T-cell (primary cell): ENCODE results near the gene SCGB1D2. TPM values are rescaled to one million over a fixed set of nuclear protein-coding genes. Genes with fewer than 3 reads are reported as not detected.

ENCODE experiments used
- ATAC-seq, 4 experiments: fragments of 200-7000 bp in 3 of 4; fragments of 150-1000 bp in 1 of 4; cut with Tn5 transposase; replicated peaks in 1 of 4; 1 replicate in 3 of 4; 2 replicates in 1 of 4; pipeline ENCODE4 v1.10.0; 2021; ENCODE audit warnings: moderate library complexity in 3 of 4, mild to moderate bottlenecking in 2 of 4, moderate number of reproducible peaks in 1 of 4
- CTCF ChIA-PET, 2 donors: fragments of 300-600 bp; sonication (Branson Sonifier 250); formaldehyde crosslinking; loops; one replicate each; lab custom pipeline; 2022; ENCODE audit warnings: antibody characterized with exemption in 2 of 2; lab: Charles Lee
- POLR2A ChIA-PET, 2 donors: fragments of 300-600 bp; sonication (Branson Sonifier 250); formaldehyde crosslinking; loops; one replicate each; lab custom pipeline; 2022; ENCODE audit warnings: antibody characterized with exemption in 2 of 2; lab: Charles Lee
- DNase-seq, 35 experiments: peaks; one replicate each; pipeline versions ENCODE4 v3.0.0 to v3.0.0-alpha.2; 2013 to 2023
- H3K27ac ChIP-seq: one replicate; pipeline ENCODE4 v1.5.1; 2013; ENCODE audit warnings: low read length
- H3K27me3 ChIP-seq, 2 experiments: replicated peaks in 1 of 2; 1 replicate in 1 of 2; 2 replicates in 1 of 2; pipeline versions ENCODE4 v1.6.1 to v1.7.0; 2013; ENCODE audit warnings: low read length in 1 of 2, mixed read lengths in 1 of 2; ENCODE audit not compliant: control insufficient read depth in 2 of 2, insufficient read depth in 2 of 2; ENCODE audit errors: extremely low read depth in 1 of 2
- H3K36me3 ChIP-seq, 2 donors: 1 replicate in 1 of 2; 2 replicates in 1 of 2; pipeline versions ENCODE4 v1.6.1 to v1.7.0; 2013; ENCODE audit warnings: low read length in 1 of 2; ENCODE audit not compliant: control insufficient read depth in 2 of 2, insufficient read depth in 1 of 2; ENCODE audit errors: extremely low read depth in 1 of 2
- H3K4me1 ChIP-seq, 2 experiments: 1 replicate in 1 of 2; 2 replicates in 1 of 2; pipeline versions ENCODE4 v1.6.1 to v1.7.0; 2013; ENCODE audit warnings: low read length in 2 of 2, mixed read lengths in 1 of 2; ENCODE audit not compliant: insufficient read depth in 2 of 2, control insufficient read depth in 1 of 2; ENCODE audit errors: extremely low read depth in 1 of 2
- H3K4me3 ChIP-seq, 2 donors: 1 replicate in 1 of 2; 2 replicates in 1 of 2; pipeline versions ENCODE4 v1.5.1 to v1.7.0; 2013; ENCODE audit warnings: mild to moderate bottlenecking in 2 of 2, low read length in 1 of 2, moderate library complexity in 1 of 2; ENCODE audit not compliant: control insufficient read depth in 1 of 2; ENCODE audit errors: extremely low read depth in 1 of 2
- H3K9me3 ChIP-seq: 2 replicates; pipeline ENCODE4 v1.7.0; 2013
- H3K27ac Mint-ChIP-seq, 2 donors: one replicate each; pipeline ENCODE4 v1.8.0; 2020 to 2021; ENCODE audit warnings: mild to moderate bottlenecking in 2 of 2, mixed read lengths in 2 of 2
- H3K27me3 Mint-ChIP-seq, 2 donors: one replicate each; pipeline ENCODE4 v1.8.0; 2021 to 2022; ENCODE audit warnings: mixed read lengths in 2 of 2
- H3K36me3 Mint-ChIP-seq: one replicate; pipeline ENCODE4 v1.8.0; 2021; ENCODE audit warnings: mixed read lengths
- H3K4me1 Mint-ChIP-seq, 3 donors: one replicate each; pipeline ENCODE4 v1.8.0; 2020 to 2022; ENCODE audit warnings: mixed read lengths in 3 of 3, mild to moderate bottlenecking in 1 of 3
- H3K4me3 Mint-ChIP-seq, 3 donors: one replicate each; pipeline ENCODE4 v1.8.0; 2020 to 2022; ENCODE audit warnings: mild to moderate bottlenecking in 3 of 3, mixed read lengths in 3 of 3, moderate library complexity in 3 of 3
- H3K9me3 Mint-ChIP-seq, 3 donors: one replicate each; pipeline ENCODE4 v1.8.0; 2020 to 2022; ENCODE audit warnings: mixed read lengths in 3 of 3
- total RNA-seq, 35 experiments: library from RNA in 6 of 35; stranded (reverse) in 6 of 35; fragments of 120-200 nt in 1 of 35; gene quantifications; one replicate each; pipeline versions ENCODE4 v1.2.1 to v1.2.4 and lab custom pipeline; 2013 to 2026

The SCGB1D2 gene
- total RNA-seq, 5 donors from 2014 or later (not counting 1 experiment from before 2014, with no cell fraction given) = not detected

DNA sequence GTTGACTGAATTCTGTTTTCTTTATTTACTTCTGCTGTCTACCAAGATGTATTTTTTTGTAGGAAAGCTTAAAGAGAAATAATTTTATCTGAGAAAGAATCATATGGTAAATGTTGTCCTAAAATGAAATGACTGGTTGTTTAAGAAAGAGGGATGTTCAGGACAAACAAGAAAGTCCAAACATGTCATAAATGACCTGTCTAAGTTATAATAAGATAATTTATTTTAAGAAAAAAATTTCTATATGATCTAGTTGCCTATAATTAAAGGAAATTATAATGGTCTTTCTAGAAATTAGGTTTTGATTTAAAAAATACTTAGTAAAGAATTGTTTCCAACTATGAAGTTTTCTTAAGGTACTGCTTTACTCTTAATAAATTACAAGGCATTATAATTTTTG is 38.4 kb downstream of the SCGB1D2 start:
- no peak overlapping the region for H3K4me3 ChIP-seq
- no peaks in the 10 kb centered on the region for H3K36me3 ChIP-seq
- no peak overlapping the region for H3K27ac Mint-ChIP-seq
- no peak overlapping the region for H3K27ac ChIP-seq
- no peaks in the 10 kb centered on the region for H3K36me3 Mint-ChIP-seq
- no peaks in the 10 kb centered on the region for H3K9me3 ChIP-seq
- no peaks in the 10 kb centered on the region for H3K4me1 ChIP-seq
- no peaks in the 10 kb centered on the region for H3K27me3 ChIP-seq
- no peak overlapping the region for H3K4me3 Mint-ChIP-seq
- DNase-seq (no peak), ATAC-seq (no peak)
- CTCF ChIA-PET = no interaction called here
- H3K27me3 Mint-ChIP-seq = peaks cover under 1 to 8% of the 10 kb centered on the region in 2 donors
- POLR2A ChIA-PET = no interaction called here
- H3K4me1 Mint-ChIP-seq = no peaks in the 10 kb centered on the region
- H3K9me3 Mint-ChIP-seq = no peaks in the 10 kb centered on the region

Other genes starting within 250 kb of the SCGB1D2 start
- gene INCENP, start 118.2 kb upstream of the SCGB1D2 start, total RNA-seq = 10 to 100 TPM; 20.7 to 31.4 (median 24.9) TPM
- not detected for gene SCGB1D1, start 52.0 kb upstream of the SCGB1D2 start, total RNA-seq
- gene SCGB2A1, start 33.6 kb upstream of the SCGB1D2 start, total RNA-seq = not detected
- gene SCGB2A2, start 27.9 kb downstream of the SCGB1D2 start, total RNA-seq = not detected
- not detected for gene SCGB1D4, start 56.8 kb downstream of the SCGB1D2 start, total RNA-seq
- 1 to 10 TPM in 4 of 5 donors, under 1 TPM in 1; 0.88 to 2.6 (median 1.9) TPM for gene ASRGL1, start 95.2 kb downstream of the SCGB1D2 start, total RNA-seq
- gene SCGB1A1, start 176.8 kb downstream of the SCGB1D2 start, total RNA-seq = 1 to 10 TPM in 2 of 5 donors, not detected in 3; 1.8 to 3.2 TPM